GM12872 (cell line): ENCODE results near the gene FEM1B.

ENCODE experiments used
- CTCF ChIP-seq: IDR thresholded peaks from 3 replicates; pipeline ENCODE4 v1.5.1; 2011; ENCODE audit warnings: low read depth, mild to moderate bottlenecking, low read length, moderate library complexity; ENCODE audit not compliant: insufficient read depth

Gene FEM1B

GRCh38 chr15:68249058-68249713 is 28.4 kb upstream of the FEM1B start:
- TF ChIP-seq CTCF: no peak

GRCh38 chr15:68252925-68253534 is 24.5 kb upstream of the FEM1B start:
- TF ChIP-seq CTCF: peak; percentile 78

GRCh38 chr15:68256675-68257450 is 20.7 kb upstream of the FEM1B start:
- no peak for TF ChIP-seq CTCF

GRCh38 chr15:68258692-68259091 is 18.9 kb upstream of the FEM1B start:
- TF ChIP-seq CTCF: no peak

GRCh38 chr15:68259883-68260282 is 17.7 kb upstream of the FEM1B start:
- TF ChIP-seq CTCF: no peak

GRCh38 chr15:68261241-68261640 is 16.3 kb upstream of the FEM1B start:
- no peak for TF ChIP-seq CTCF

- no peak for TF ChIP-seq CTCF
Observed at GRCh38 chr15:68261980-68262379, 15.6 kb upstream of the FEM1B start.
